GM21360 (cell line): ENCODE data around the gene ADRM1.

Source experiments
- ATAC-seq: cut with Tn5 transposase; IDR thresholded peaks from one replicate; pipeline ENCODE4 v1.9.1; 2021; ENCODE audit warnings: mild to moderate bottlenecking, moderate library complexity; ENCODE audit not compliant: unreplicated experiment

Gene ADRM1

GRCh38 chr20:62277253-62277652 is 25.5 kb upstream of the ADRM1 start:
- ATAC-seq: no peak

- no peak for ATAC-seq
Measured at GRCh38 chr20:62280303-62280702, 22.5 kb upstream of the ADRM1 start.

GRCh38 chr20:62281161-62281933 is 21.4 kb upstream of the ADRM1 start:
- ATAC-seq: no peak

- ATAC-seq: no peak
Measured at GRCh38 chr20:62282103-62282502, 20.7 kb upstream of the ADRM1 start.

- no peak for ATAC-seq
Measured at GRCh38 chr20:62282877-62283503, 19.8 kb upstream of the ADRM1 start.

GRCh38 chr20:62284448-62284847 is 18.3 kb upstream of the ADRM1 start:
- no peak for ATAC-seq

GRCh38 chr20:62285151-62285550 is 17.6 kb upstream of the ADRM1 start:
- ATAC-seq: no peak

- ATAC-seq: no peak
Measured at GRCh38 chr20:62285722-62286121, 17.1 kb upstream of the ADRM1 start.

GRCh38 chr20:62286493-62287064 is 16.2 kb upstream of the ADRM1 start:
- no peak for ATAC-seq

GRCh38 chr20:62287129-62287528 is 15.7 kb upstream of the ADRM1 start:
- ATAC-seq: no peak

GRCh38 chr20:62287759-62288534 is 14.8 kb upstream of the ADRM1 start:
- no peak for ATAC-seq

GRCh38 chr20:62288535-62289105 is 14.2 kb upstream of the ADRM1 start:
- ATAC-seq: no peak

- no peak for ATAC-seq
Measured at GRCh38 chr20:62289131-62289530, 13.7 kb upstream of the ADRM1 start.

- ATAC-seq: no peak
Measured at GRCh38 chr20:62289898-62290297, 12.9 kb upstream of the ADRM1 start.

GRCh38 chr20:62291251-62292066 is 11.3 kb upstream of the ADRM1 start:
- no peak for ATAC-seq

- ATAC-seq: no peak
Measured at GRCh38 chr20:62292108-62292507, 10.7 kb upstream of the ADRM1 start.

- ATAC-seq: no peak
Measured at GRCh38 chr20:62293111-62293784, 9.5 kb upstream of the ADRM1 start.

- ATAC-seq: no peak
Measured at GRCh38 chr20:62293946-62294345, 8.9 kb upstream of the ADRM1 start.

GRCh38 chr20:62294516-62294915 is 8.3 kb upstream of the ADRM1 start:
- no peak for ATAC-seq
